ENCODE measurements around the gene CETP. TPM values are rescaled to one million over a fixed set of nuclear protein-coding genes. Genes with fewer than 3 reads are reported as not detected.

CETP gene
- total and polyA plus RNA-seq, 2 of the 8 experiments (the other 6 are each of a cell fraction or from before 2014, with no cell fraction given), result not detected

- TF ChIP-seq MAX (IDR thresholded peaks at IDR 0.05), result peak; percentile 96
- TF ChIP-seq CBX8 (IDR thresholded peaks at IDR 0.05; ENCODE audit: borderline replicate concordance, low read depth, low read length), result no peak
Observed at GRCh38 chr16:56931892-56932720, 29.6 kb upstream of the CETP start, which contains the start of gene HERPUD1 (continued).
